Vagina (tissue), 2 donors: ENCODE results near the gene RAB1A. TPM values are rescaled to one million over a fixed set of nuclear protein-coding genes. Genes with fewer than 3 reads are reported as not detected.
A peak's percentile ranks its signal among the peaks of the same experiment; 100 is the strongest.

ENCODE experiments used
- DNase-seq, 2 donors: peaks; one replicate each; pipeline ENCODE4 v3.0.0-alpha.2; 2017; ENCODE audit errors: extremely low spot score in 2 of 2
- H3K27ac ChIP-seq: fragments of 200-600 bp; sonication (generic); one replicate; pipeline ENCODE4 v1.5.1; 2019
- H3K27me3 ChIP-seq: fragments of 200-600 bp; sonication (generic); one replicate; pipeline ENCODE4 v1.5.1; 2019
- H3K36me3 ChIP-seq, 2 donors: fragments of 200-600 bp; sonication (generic); one replicate each; pipeline ENCODE4 v1.5.1; 2017 to 2019
- H3K4me1 ChIP-seq: fragments of 200-600 bp; sonication (generic); one replicate; pipeline ENCODE4 v1.5.1; 2019
- H3K4me3 ChIP-seq, 2 donors: fragments of 200-600 bp; sonication (generic); 1 replicate in 1 of 2; 2 replicates in 1 of 2; pipeline ENCODE4 v1.5.1; 2016 to 2019
- H3K9me3 ChIP-seq: fragments of 200-600 bp; sonication (generic); one replicate; pipeline ENCODE4 v1.5.1; 2019
- POLR2A ChIP-seq, 2 donors: fragments of 450-650 bp; IDR thresholded peaks; one replicate each; pipeline ENCODE4 v1.6.1; 2017; ENCODE audit warnings: antibody characterized with exemption in 2 of 2, mild to moderate bottlenecking in 2 of 2, moderate library complexity in 2 of 2
- POLR2AphosphoS5 ChIP-seq, 2 donors: sonication (generic); formaldehyde crosslinking; IDR thresholded peaks; one replicate each; pipeline ENCODE4 v1.9.0; 2017; ENCODE audit warnings: antibody characterized with exemption in 2 of 2, mild to moderate bottlenecking in 2 of 2, low read depth in 1 of 2; ENCODE audit not compliant: insufficient read depth in 1 of 2
- intact Hi-C: fragments of 100-400 bp; cut with DNase I; formaldehyde crosslinking; loops from one replicate; pipeline ENCODE4 v1.15.1; 2023
- total RNA-seq: library from RNA; depleted of rRNA; stranded (reverse); fragments of >200 nt; gene quantifications from one replicate; pipeline ENCODE4 v1.2.3, GENCODE V29; 2016
- TF ChIP-seq, protein P1 (sequence below), 3 experiments: fragments of 450-650 bp in 2 of 3; fragments of 200-600 bp in 1 of 3; sonication (generic) in 1 of 3; IDR thresholded peaks; one replicate each; pipeline ENCODE4 v1.5.1; 2017 to 2019; ENCODE audit warnings: antibody characterized with exemption in 3 of 3, mild to moderate bottlenecking in 2 of 3, moderate library complexity in 2 of 3

The RAB1A gene
- total RNA-seq, 1 donor from 2014 or later: 92.3 TPM

DNA sequence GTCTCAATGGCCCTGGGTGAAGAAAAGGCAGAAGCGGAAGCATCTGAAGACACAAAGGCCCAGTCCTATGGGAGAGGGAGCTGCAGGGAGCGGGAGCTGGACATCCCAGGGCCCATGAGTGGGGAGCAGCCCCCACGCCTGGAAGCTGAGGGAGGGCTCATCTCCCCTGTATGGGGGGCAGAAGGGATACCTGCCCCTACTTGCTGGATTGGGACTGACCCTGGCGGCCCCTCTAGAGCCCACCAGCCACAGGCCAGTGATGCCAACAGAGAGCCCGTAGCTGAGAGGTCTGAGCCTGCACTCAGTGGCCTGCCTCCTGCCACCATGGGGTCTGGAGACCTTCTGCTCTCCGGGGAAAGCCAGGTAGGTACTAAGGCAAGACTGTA lies 60.5 kb downstream of the RAB1A start:
- Histone ChIP-seq H3K27ac (peak overlapping the region; percentile 38), H3K36me3 (peaks cover 0 to 27% of the 10 kb centered on the region in 2 donors), H3K9me3 (no peaks in the 10 kb centered on the region), H3K4me1 (peaks cover 78% of the 10 kb centered on the region), H3K27me3 (no peaks in the 10 kb centered on the region), H3K4me3 (no peak overlapping the region)
- intact Hi-C loops: no loop called here
- DNase-seq: no peak
- TF ChIP-seq POLR2A (IDR thresholded peaks at IDR 0.05) (no peak), POLR2AphosphoS5 (IDR thresholded peaks at IDR 0.05; ENCODE audit: insufficient read depth in 1 of 2, low read depth in 1 of 2) (no peak)
- TF ChIP-seq, protein P1, sequence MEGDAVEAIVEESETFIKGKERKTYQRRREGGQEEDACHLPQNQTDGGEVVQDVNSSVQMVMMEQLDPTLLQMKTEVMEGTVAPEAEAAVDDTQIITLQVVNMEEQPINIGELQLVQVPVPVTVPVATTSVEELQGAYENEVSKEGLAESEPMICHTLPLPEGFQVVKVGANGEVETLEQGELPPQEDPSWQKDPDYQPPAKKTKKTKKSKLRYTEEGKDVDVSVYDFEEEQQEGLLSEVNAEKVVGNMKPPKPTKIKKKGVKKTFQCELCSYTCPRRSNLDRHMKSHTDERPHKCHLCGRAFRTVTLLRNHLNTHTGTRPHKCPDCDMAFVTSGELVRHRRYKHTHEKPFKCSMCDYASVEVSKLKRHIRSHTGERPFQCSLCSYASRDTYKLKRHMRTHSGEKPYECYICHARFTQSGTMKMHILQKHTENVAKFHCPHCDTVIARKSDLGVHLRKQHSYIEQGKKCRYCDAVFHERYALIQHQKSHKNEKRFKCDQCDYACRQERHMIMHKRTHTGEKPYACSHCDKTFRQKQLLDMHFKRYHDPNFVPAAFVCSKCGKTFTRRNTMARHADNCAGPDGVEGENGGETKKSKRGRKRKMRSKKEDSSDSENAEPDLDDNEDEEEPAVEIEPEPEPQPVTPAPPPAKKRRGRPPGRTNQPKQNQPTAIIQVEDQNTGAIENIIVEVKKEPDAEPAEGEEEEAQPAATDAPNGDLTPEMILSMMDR (IDR thresholded peaks at IDR 0.05): no peak

DNA sequence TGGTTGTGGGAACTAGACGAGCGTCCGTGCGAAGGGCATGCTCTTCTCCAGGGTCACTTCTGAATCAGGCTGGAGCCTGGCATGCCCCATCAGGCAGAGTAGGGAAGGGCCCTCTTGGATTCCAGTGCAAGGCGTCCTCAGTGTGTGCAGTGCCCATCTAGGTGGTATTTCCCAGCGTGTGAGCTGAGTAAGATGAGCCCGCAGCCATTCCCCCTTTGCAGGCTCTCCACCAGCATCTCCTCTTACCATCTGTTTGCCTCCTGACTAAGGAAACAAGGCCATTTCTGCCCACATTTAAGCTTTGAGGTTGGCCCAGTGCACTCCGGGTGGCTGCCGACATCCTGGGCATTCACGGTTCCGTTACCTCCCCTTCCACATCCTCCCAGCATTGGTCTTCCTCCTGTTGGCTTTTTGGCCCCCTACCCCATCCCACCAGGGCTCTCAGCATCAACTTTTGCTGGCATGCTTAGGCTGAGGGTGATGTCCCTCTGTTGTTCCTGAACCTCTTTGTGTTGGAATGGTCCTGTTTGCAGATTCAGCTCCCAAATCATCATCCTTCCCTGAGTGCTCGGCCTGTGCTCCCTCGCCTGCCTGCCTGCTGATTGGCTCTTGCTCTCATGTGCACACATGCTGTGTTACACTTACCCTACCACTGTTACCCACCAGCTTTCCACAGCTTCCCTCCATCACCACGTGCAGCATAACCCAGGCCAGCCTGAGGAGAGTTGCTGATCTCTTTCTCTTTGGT lies 61.9 kb downstream of the RAB1A start:
- H3K27me3 ChIP-seq: no peaks in the 10 kb centered on the region
- H3K27ac ChIP-seq: peak overlapping the region; percentile 38
- intact Hi-C loops: no loop called here
- H3K4me3 ChIP-seq: no peak overlapping the region
- H3K36me3 ChIP-seq: peaks cover 0 to 24% of the 10 kb centered on the region in 2 donors
- H3K9me3 ChIP-seq: no peaks in the 10 kb centered on the region
- DNase-seq: no peak
- TF ChIP-seq POLR2AphosphoS5 (IDR thresholded peaks at IDR 0.05; ENCODE audit: insufficient read depth in 1 of 2, low read depth in 1 of 2) (no peak), POLR2A (IDR thresholded peaks at IDR 0.05) (no peak)
- TF ChIP-seq, protein P1 (IDR thresholded peaks at IDR 0.05): no peak
- H3K4me1 ChIP-seq: peaks cover 82% of the 10 kb centered on the region

DNA sequence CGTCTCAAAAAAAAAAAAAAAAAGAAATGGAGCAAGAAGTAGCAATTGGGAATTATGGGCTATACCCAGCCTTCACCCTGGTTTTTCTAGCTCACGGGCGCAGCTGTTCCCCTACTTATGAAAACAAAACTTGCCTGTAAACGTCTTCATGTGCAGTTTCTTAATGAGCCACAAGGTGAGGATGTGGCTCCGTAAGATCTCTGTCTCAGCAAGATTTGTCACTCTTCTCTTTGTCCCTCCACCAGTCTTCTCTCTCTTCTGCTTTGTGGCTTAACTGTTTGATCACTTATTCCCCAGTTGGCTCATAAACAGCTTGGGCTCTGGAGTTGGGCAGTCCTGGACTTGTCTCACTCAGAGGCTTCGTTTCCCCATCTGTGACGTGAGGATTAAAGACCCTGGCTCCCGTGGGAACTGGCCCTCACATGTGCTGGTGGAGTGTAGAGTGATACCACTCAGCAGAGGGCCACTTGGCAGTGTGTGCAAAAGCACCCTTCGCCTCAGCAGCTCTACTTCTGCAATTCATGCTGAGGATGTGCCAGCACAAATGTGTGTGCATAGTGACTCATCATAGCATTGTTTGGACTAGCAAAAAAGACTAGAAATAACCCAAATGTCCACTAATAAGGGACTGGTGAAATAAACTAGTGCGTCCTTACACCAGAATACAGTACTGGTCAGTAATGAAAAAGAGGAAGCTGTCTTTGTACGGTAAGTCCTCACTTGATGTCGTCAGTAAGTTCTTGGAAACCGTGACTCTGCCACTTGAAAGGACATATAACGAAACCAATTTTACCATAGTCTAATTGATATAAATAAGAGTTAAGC lies 65.0 kb downstream of the RAB1A start:
- DNase-seq: no peak
- intact Hi-C loops: no loop called here
- Histone ChIP-seq H3K9me3 (no peaks in the 10 kb centered on the region), H3K27me3 (no peaks in the 10 kb centered on the region), H3K4me3 (no peak overlapping the region), H3K27ac (peak overlapping the region; percentile 74), H3K36me3 (peaks cover 0 to 5% of the 10 kb centered on the region in 2 donors), H3K4me1 (peaks cover 94% of the 10 kb centered on the region)
- TF ChIP-seq POLR2AphosphoS5 (IDR thresholded peaks at IDR 0.05; ENCODE audit: insufficient read depth in 1 of 2, low read depth in 1 of 2) (peak; percentile 23 to 24), POLR2A (IDR thresholded peaks at IDR 0.05) (no peak)
- TF ChIP-seq, protein P1 (IDR thresholded peaks at IDR 0.05): peak; percentile 33 to 67 (median 63)

DNA sequence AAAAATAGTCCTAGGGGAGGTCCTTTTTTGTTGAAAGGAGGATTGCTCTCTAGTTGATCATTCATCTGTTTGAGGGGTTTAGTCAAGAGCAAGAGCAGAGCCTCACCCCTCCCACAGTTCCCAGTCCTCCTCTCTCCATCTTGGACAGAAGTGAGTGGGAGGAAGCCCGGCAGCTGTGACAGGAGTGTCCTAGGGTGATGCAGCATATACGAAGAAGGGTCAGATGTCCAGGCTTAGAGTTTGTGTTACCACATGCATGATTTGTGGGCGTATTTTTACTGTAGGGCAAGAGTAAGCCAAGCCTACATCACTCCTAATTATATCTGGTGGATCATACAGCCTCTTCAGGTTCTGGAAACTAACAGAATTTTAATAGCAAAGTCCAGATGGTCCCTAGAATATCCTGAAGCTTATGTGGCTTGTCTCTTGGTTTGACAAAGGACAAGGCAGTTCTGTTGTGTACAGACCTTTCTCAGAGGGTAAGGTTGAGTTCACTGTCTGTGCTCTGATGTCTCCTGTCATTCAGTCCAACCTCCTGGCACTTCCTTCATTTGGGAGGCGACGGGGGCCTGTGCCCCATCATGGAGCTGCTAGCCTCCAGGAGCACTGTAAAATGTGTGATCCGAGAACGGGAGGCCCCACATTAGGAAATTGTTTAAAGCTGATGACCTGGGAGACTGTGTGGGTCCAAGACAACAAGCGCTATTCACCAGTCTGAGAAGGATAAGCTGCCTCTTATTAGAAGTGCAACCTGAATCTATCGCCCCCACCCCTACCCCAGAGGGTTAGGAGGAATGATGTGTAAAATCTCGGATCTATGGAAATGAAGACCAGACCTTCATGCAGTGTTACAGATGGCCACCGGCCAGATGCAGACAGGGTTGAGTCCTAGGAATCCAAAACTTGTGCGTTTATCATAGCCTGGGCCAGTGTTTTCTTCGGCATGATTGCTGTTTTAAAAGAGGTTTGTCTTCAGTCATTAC lies 66.8 kb downstream of the RAB1A start:
- H3K27ac ChIP-seq: peak overlapping the region; percentile 69
- H3K9me3 ChIP-seq: no peaks in the 10 kb centered on the region
- H3K27me3 ChIP-seq: no peaks in the 10 kb centered on the region
- peaks cover 94% of the 10 kb centered on the region for H3K4me1 ChIP-seq
- intact Hi-C loops: no loop called here
- TF ChIP-seq POLR2A (IDR thresholded peaks at IDR 0.05) (no peak), POLR2AphosphoS5 (IDR thresholded peaks at IDR 0.05; ENCODE audit: insufficient read depth in 1 of 2, low read depth in 1 of 2) (no peak)
- TF ChIP-seq, protein P1 (IDR thresholded peaks at IDR 0.05): no peak
- no peak for DNase-seq
- no peaks in the 10 kb centered on the region for H3K36me3 ChIP-seq
- H3K4me3 ChIP-seq: no peak overlapping the region
